ENCODE results near the gene SDHAF2. TPM values are rescaled to one million over a fixed set of nuclear protein-coding genes. Genes with fewer than 3 reads are reported as not detected.
"Not testable (repeated sequence)": the region's sequence is repeated elsewhere in the genome, so short reads cannot be mapped to it uniquely, and the experiment has no call there.

The SDHAF2 gene
- total RNA-seq, 1 donor from 2014 or later = 63.2 TPM

GRCh38 chr11:61418136-61418535 lies 11.8 kb upstream of the SDHAF2 start:
- Histone ChIP-seq H3K27me3 (ENCODE audit: control insufficient read depth in 3 of 3, insufficient read depth in 3 of 3, low read length in 3 of 3) (no peaks in the 10 kb centered on the region), H3K36me3 (ENCODE audit: control insufficient read depth in 3 of 3, insufficient read depth in 3 of 3, low read length in 3 of 3) (peaks cover 67 to 80% (median 77%) of the 10 kb centered on the region in 3 donors), H3K9me3 (ENCODE audit: control insufficient read depth in 3 of 3, low read length in 3 of 3) (no peaks in the 10 kb centered on the region), H3K9ac (ENCODE audit: low read depth in 1 of 3, low read length in 3 of 3) (peak overlapping the region in 1 of 3 donors; percentile 14), H3K27ac (ENCODE audit: low read depth, low read length) (peak overlapping the region; percentile 2), H3K4me1 (ENCODE audit: control insufficient read depth in 3 of 3, insufficient read depth in 3 of 3, low read length in 3 of 3) (peaks cover 0 to 9% (median 7%) of the 10 kb centered on the region in 3 donors), H3K4me3 (ENCODE audit: low read length in 3 of 3) (no peak overlapping the region)

DNA sequence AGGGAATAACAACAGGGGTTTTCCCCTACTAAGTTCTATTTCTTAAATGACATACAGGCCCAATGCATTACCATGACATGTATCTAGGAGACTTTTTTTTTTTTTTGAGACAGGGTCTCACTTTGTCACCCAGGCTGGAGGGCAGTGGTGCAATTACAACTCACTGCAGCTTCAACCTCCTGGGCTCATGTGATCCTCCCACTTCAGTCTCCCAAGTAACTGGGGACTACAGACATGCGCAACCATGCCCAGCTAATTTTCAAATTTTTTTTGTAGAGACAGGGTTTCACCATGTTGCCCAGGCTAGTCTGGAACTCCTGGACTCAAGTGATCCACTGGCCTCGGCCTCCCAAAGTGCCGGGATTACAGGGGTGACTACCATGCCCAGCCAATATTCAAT lies 7.7 kb upstream of the SDHAF2 start:
- Histone ChIP-seq H3K27me3 (ENCODE audit: control insufficient read depth in 3 of 3, insufficient read depth in 3 of 3, low read length in 3 of 3) (no peaks in the 10 kb centered on the region), H3K9ac (ENCODE audit: low read depth in 1 of 3, low read length in 3 of 3) (no peak overlapping the region), H3K4me3 (ENCODE audit: low read length in 3 of 3) (no peak overlapping the region), H3K9me3 (ENCODE audit: control insufficient read depth in 3 of 3, low read length in 3 of 3) (no peaks in the 10 kb centered on the region), H3K27ac (ENCODE audit: low read depth, low read length) (no peak overlapping the region), H3K4me1 (ENCODE audit: control insufficient read depth in 3 of 3, insufficient read depth in 3 of 3, low read length in 3 of 3) (peaks cover 0 to 7% (median 4%) of the 10 kb centered on the region in 3 donors), H3K36me3 (ENCODE audit: control insufficient read depth in 3 of 3, insufficient read depth in 3 of 3, low read length in 3 of 3) (peaks cover 41 to 68% (median 60%) of the 10 kb centered on the region in 3 donors)

- H3K9me3 ChIP-seq (ENCODE audit: control insufficient read depth in 3 of 3, low read length in 3 of 3) = no peaks in the 10 kb centered on the region
- H3K4me1 ChIP-seq (ENCODE audit: control insufficient read depth in 3 of 3, insufficient read depth in 3 of 3, low read length in 3 of 3) = peaks cover 8 to 14% (median 12%) of the 10 kb centered on the region in 3 donors
- H3K27ac ChIP-seq (ENCODE audit: low read depth, low read length) = no peak overlapping the region
- H3K36me3 ChIP-seq (ENCODE audit: control insufficient read depth in 3 of 3, insufficient read depth in 3 of 3, low read length in 3 of 3) = peaks cover 22 to 55% (median 44%) of the 10 kb centered on the region in 3 donors
- H3K4me3 ChIP-seq (ENCODE audit: low read length in 3 of 3) = no peak overlapping the region
- H3K9ac ChIP-seq (ENCODE audit: low read depth in 1 of 3, low read length in 3 of 3) = no peak overlapping the region
- no peaks in the 10 kb centered on the region for H3K27me3 ChIP-seq (ENCODE audit: control insufficient read depth in 3 of 3, insufficient read depth in 3 of 3, low read length in 3 of 3)
Observed at GRCh38 chr11:61425367-61426131, 4.4 kb upstream of the SDHAF2 start.

- Histone ChIP-seq H3K4me1 (ENCODE audit: control insufficient read depth in 3 of 3, insufficient read depth in 3 of 3, low read length in 3 of 3) (peaks cover 19 to 21% (median 19%) of the 10 kb centered on the region in 3 donors), H3K9ac (ENCODE audit: low read depth in 1 of 3, low read length in 3 of 3) (peak overlapping the region; percentile 93 to 98 (median 94)), H3K9me3 (ENCODE audit: control insufficient read depth in 3 of 3, low read length in 3 of 3) (no peaks in the 10 kb centered on the region), H3K36me3 (ENCODE audit: control insufficient read depth in 3 of 3, insufficient read depth in 3 of 3, low read length in 3 of 3) (peaks cover 11 to 37% (median 33%) of the 10 kb centered on the region in 3 donors), H3K4me3 (ENCODE audit: low read length in 3 of 3) (peak overlapping the region; percentile 86 to 89 (median 87)), H3K27ac (ENCODE audit: low read depth, low read length) (peak overlapping the region; percentile 96), H3K27me3 (ENCODE audit: control insufficient read depth in 3 of 3, insufficient read depth in 3 of 3, low read length in 3 of 3) (no peaks in the 10 kb centered on the region)
Observed at GRCh38 chr11:61429346-61429690, 606 bp upstream of the SDHAF2 start.

DNA sequence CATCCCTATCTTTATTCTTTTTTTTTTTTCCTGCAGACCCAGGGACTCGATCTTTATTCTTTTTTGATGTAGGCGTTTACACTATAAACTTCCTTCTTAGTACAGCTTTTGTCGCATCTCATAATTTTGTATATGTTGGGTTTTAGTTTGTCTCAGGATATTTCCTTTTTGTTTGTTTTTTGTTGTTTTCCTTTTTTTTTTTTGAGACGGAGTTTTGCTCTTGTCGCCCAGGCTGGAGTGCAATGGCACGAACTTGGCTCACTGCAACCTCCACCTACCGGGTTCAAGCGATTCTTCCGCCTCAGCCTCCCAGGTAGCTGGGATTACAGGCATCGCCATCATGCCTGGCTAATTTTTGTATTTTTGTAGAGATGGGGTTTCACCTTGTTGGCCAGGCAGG lies 915 bp downstream of the SDHAF2 start:
- Histone ChIP-seq H3K36me3 (ENCODE audit: control insufficient read depth in 3 of 3, insufficient read depth in 3 of 3, low read length in 3 of 3) (peaks cover 5 to 24% (median 22%) of the 10 kb centered on the region in 3 donors), H3K9ac (ENCODE audit: low read depth in 1 of 3, low read length in 3 of 3) (peak overlapping the region; percentile 81 to 100 (median 96)), H3K4me3 (ENCODE audit: low read length in 3 of 3) (peak overlapping the region; percentile 86 to 98 (median 97)), H3K4me1 (ENCODE audit: control insufficient read depth in 3 of 3, insufficient read depth in 3 of 3, low read length in 3 of 3) (peaks cover 19 to 21% (median 19%) of the 10 kb centered on the region in 3 donors)
- H3K9me3 ChIP-seq (ENCODE audit: control insufficient read depth in 3 of 3, low read length in 3 of 3); H3K27ac ChIP-seq (ENCODE audit: low read depth, low read length); H3K27me3 ChIP-seq (ENCODE audit: control insufficient read depth in 3 of 3, insufficient read depth in 3 of 3, low read length in 3 of 3): not testable (repeated sequence)

- Histone ChIP-seq H3K27ac (ENCODE audit: low read depth, low read length) (no peak overlapping the region), H3K27me3 (ENCODE audit: control insufficient read depth in 3 of 3, insufficient read depth in 3 of 3, low read length in 3 of 3) (no peaks in the 10 kb centered on the region), H3K4me1 (ENCODE audit: control insufficient read depth in 3 of 3, insufficient read depth in 3 of 3, low read length in 3 of 3) (peaks cover 0 to 10% (median 3%) of the 10 kb centered on the region in 3 donors), H3K36me3 (ENCODE audit: control insufficient read depth in 3 of 3, insufficient read depth in 3 of 3, low read length in 3 of 3) (peaks cover 20 to 39% (median 31%) of the 10 kb centered on the region in 3 donors), H3K4me3 (ENCODE audit: low read length in 3 of 3) (no peak overlapping the region), H3K9me3 (ENCODE audit: control insufficient read depth in 3 of 3, low read length in 3 of 3) (no peaks in the 10 kb centered on the region), H3K9ac (ENCODE audit: low read depth in 1 of 3, low read length in 3 of 3) (no peak overlapping the region)
Observed at GRCh38 chr11:61437496-61437895, 7.6 kb downstream of the SDHAF2 start.

DNA sequence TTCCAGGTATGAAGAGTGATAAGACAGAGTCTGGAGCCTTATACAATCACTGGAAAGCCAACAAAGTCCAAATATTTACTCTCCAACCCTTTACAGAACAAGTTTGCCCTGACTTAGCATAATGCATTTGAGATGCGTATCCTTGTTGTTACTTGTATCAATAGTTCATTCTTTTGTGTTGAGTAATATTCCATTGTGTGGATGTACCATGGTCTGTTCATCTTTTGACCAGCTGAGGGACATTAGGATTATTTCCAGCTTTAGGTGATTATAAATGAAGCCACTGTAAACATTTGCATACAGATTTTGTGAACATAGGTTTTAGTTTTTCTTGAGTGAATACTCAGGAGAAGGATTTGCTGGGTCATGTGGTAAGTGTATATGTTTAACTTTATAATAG lies 9.7 kb downstream of the SDHAF2 start:
- Histone ChIP-seq H3K9ac (ENCODE audit: low read depth in 1 of 3, low read length in 3 of 3) (no peak overlapping the region), H3K4me3 (ENCODE audit: low read length in 3 of 3) (no peak overlapping the region), H3K27me3 (ENCODE audit: control insufficient read depth in 3 of 3, insufficient read depth in 3 of 3, low read length in 3 of 3) (no peaks in the 10 kb centered on the region), H3K4me1 (ENCODE audit: control insufficient read depth in 3 of 3, insufficient read depth in 3 of 3, low read length in 3 of 3) (peaks cover 0 to 10% (median 3%) of the 10 kb centered on the region in 3 donors), H3K36me3 (ENCODE audit: control insufficient read depth in 3 of 3, insufficient read depth in 3 of 3, low read length in 3 of 3) (peaks cover 20 to 43% (median 31%) of the 10 kb centered on the region in 3 donors), H3K27ac (ENCODE audit: low read depth, low read length) (no peak overlapping the region), H3K9me3 (ENCODE audit: control insufficient read depth in 3 of 3, low read length in 3 of 3) (no peaks in the 10 kb centered on the region)

DNA sequence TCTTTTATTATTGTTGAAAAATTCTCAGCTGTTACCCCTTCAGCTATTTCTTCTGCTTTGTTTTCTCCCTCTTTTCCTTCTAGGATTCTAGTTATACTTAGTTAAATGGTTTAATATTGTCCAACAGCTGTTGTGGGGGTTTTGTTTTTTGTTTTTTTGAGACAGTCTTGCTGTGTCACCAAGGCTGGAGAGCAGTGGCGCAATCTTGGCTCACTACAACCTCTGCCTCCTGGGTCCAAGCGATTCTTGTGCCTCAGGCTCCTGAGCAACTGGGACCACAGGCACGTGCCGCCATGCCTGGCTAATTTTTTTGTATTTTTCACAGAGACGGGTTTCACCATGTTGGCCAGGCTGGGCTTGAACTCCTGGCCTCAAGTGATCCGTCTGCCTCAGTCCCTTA lies 12.7 kb downstream of the SDHAF2 start:
- Histone ChIP-seq H3K9me3 (ENCODE audit: control insufficient read depth in 3 of 3, low read length in 3 of 3) (no peaks in the 10 kb centered on the region), H3K36me3 (ENCODE audit: control insufficient read depth in 3 of 3, insufficient read depth in 3 of 3, low read length in 3 of 3) (peaks cover 20 to 46% (median 31%) of the 10 kb centered on the region in 3 donors), H3K9ac (ENCODE audit: low read depth in 1 of 3, low read length in 3 of 3) (no peak overlapping the region), H3K27ac (ENCODE audit: low read depth, low read length) (no peak overlapping the region), H3K4me3 (ENCODE audit: low read length in 3 of 3) (no peak overlapping the region), H3K27me3 (ENCODE audit: control insufficient read depth in 3 of 3, insufficient read depth in 3 of 3, low read length in 3 of 3) (no peaks in the 10 kb centered on the region), H3K4me1 (ENCODE audit: control insufficient read depth in 3 of 3, insufficient read depth in 3 of 3, low read length in 3 of 3) (peaks cover 23 to 25% (median 25%) of the 10 kb centered on the region in 3 donors)

- peaks cover 6 to 37% (median 13%) of the 10 kb centered on the region in 3 donors for H3K36me3 ChIP-seq (ENCODE audit: control insufficient read depth in 3 of 3, insufficient read depth in 3 of 3, low read length in 3 of 3)
- no peaks in the 10 kb centered on the region for H3K9me3 ChIP-seq (ENCODE audit: control insufficient read depth in 3 of 3, low read length in 3 of 3)
- peak overlapping the region; percentile 71 for H3K27ac ChIP-seq (ENCODE audit: low read depth, low read length)
- peaks cover 36 to 41% (median 41%) of the 10 kb centered on the region in 3 donors for H3K4me1 ChIP-seq (ENCODE audit: control insufficient read depth in 3 of 3, insufficient read depth in 3 of 3, low read length in 3 of 3)
- no peaks in the 10 kb centered on the region for H3K27me3 ChIP-seq (ENCODE audit: control insufficient read depth in 3 of 3, insufficient read depth in 3 of 3, low read length in 3 of 3)
- H3K4me3 ChIP-seq (ENCODE audit: low read length in 3 of 3) = no peak overlapping the region
- H3K9ac ChIP-seq (ENCODE audit: low read depth in 1 of 3, low read length in 3 of 3) = peak overlapping the region; percentile 19 to 65 (median 25)
Observed at GRCh38 chr11:61445516-61445915, 15.6 kb downstream of the SDHAF2 start.

DNA sequence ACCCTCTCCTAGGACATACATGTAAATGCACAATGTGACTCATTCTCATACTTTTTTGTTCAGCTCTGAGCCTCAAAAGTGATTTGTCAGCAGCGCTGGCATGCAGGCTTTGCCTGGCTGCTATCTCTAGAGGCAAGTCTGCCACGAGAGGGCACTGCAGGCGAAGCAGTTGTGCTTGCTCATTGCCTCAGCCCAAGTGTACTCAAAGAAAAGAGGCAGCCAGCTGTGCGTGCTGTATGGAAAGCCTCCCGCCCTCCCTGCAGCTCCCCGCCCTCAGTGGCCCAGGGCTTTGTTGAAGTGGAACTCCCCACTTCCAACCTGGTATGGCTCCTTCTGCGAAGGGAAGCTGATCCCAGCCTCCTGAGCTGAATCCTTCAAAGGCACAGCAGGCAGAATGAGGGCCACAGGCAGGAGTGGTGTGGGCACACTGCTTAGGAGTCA lies 16.3 kb downstream of the SDHAF2 start:
- Histone ChIP-seq H3K27me3 (ENCODE audit: control insufficient read depth in 3 of 3, insufficient read depth in 3 of 3, low read length in 3 of 3) (no peaks in the 10 kb centered on the region), H3K27ac (ENCODE audit: low read depth, low read length) (peak overlapping the region; percentile 71), H3K9me3 (ENCODE audit: control insufficient read depth in 3 of 3, low read length in 3 of 3) (no peaks in the 10 kb centered on the region), H3K9ac (ENCODE audit: low read depth in 1 of 3, low read length in 3 of 3) (peak overlapping the region; percentile 19 to 65 (median 25)), H3K36me3 (ENCODE audit: control insufficient read depth in 3 of 3, insufficient read depth in 3 of 3, low read length in 3 of 3) (peaks cover 10 to 38% (median 13%) of the 10 kb centered on the region in 3 donors), H3K4me3 (ENCODE audit: low read length in 3 of 3) (peak overlapping the region in 1 of 3 donors; percentile 29), H3K4me1 (ENCODE audit: control insufficient read depth in 3 of 3, insufficient read depth in 3 of 3, low read length in 3 of 3) (peaks cover 36 to 41% (median 41%) of the 10 kb centered on the region in 3 donors)

Data from skeletal muscle tissue (tissue), 4 donors.